NCI-H2196 (cell line): Measurements from ENCODE around the gene MAP2.
A peak's percentile ranks its signal among the peaks of the same experiment; 100 is the strongest.

Experiments
- DNase-seq: peaks from one replicate; lab custom pipeline; 2025; ENCODE audit not compliant: unreplicated experiment; lab: John Stamatoyannopoulos, UW

MAP2 gene

GRCh38 chr2:209636076-209636475, 212.2 kb downstream of the MAP2 start:
- peak; percentile 20 for DNase-seq

GRCh38 chr2:209637293-209637692, 213.4 kb downstream of the MAP2 start:
- no peak for DNase-seq

DNA sequence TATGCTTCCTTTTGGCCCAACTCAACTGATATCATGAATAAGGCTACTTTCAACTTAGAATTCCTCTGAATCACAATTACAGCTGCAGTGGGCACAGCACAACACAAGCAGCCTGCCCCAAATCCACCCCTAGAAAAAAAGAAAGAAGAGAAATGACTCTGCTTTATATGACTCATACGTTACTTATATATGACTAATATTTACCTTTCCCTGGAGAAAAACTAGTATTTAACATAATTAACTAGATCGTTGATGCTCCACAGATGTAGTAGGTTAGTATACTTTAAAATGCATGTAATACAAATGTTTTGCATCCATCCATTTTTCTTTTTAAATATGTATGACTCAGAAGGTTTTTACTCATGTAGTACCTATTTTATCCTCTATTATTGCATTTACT, 214.5 kb downstream of the MAP2 start:
- DNase-seq, result no peak

DNA sequence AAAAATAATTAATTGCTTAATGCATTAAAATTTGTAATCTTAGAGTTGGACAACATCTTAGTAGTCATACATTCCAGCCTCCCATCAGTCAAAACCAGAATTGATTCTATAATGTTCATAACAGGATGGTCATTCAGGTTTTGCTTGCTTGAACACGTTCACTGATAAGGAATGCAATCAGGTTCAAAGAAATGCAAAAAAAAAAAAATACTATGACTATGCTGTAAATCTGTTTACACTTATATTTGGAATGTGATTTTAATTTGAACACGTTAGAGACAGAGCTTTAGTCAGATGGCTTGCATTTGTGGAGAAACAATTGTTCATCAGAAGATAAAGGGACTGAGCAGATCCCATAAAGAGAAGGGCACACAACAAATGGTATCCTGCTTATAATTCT, 216.5 kb downstream of the MAP2 start:
- no peak for DNase-seq

DNA sequence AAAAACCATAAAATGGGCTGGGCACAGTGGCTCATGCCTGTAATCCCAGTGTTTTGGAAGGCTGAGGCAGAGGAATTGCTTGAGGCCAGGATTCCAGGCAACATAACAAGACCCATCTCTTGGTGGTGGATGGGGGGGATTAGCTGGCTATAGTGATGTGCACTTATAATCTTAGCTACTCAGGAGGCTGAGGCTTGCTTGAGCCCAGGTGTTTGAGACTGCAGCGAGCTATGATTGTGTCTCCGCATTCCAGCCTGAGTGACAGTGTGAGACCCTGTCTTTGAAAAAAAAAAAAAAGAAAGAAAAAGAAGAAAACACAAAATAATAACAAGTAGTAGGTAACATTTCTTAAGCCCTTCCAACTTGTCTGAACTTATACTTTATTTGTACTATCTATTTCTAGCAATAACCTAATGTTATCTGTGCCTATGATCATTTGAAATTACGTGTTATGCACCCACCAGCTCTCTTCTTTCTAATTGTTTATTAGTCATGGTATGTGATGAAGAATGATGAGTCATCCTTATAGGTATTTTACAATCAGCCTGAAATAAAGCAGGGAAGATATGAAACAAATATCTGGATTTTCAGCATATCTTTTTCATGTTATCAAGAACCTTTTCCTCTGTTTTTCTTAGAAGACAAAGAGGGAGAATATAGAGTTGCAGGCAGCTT, 218.4 kb downstream of the MAP2 start:
- DNase-seq, result no peak

DNA sequence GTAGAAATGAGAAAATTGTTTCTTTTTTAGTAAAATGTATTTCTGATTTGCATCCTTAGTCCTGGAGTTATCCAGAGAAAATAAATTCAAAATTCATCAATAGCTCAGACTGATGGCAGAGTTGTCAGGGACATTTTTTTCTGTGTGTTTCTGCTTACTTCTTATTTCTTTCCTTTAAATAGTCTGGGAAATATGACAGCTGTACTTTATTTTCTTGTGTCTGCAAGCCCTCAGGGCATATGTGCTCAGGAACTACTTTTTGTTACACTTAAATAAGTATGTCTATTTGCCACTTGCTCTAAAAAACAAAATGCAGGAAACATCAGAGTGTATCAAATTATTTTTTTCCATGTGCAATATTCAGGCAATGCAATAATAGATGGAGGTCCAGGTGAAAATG, 221.0 kb downstream of the MAP2 start:
- no peak for DNase-seq

GRCh38 chr2:209648714-209649113, 224.9 kb downstream of the MAP2 start:
- DNase-seq, result no peak

DNA sequence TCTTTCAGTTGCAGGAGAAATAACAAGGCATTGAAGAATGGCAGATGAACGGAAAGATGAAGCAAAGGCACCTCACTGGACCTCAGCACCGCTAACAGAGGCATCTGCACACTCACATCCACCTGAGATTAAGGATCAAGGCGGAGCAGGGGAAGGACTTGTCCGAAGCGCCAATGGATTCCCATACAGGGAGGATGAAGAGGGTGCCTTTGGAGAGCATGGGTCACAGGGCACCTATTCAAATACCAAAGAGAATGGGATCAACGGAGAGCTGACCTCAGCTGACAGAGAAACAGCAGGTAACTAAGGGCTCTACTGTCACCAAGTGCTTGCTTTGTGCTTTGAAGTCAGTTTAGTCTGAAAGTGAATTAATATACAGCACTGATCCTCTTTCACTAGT, 229.3 kb downstream of the MAP2 start:
- DNase-seq, result no peak

GRCh38 chr2:209661286-209661894, 237.5 kb downstream of the MAP2 start:
- DNase-seq, result peak; percentile 44

GRCh38 chr2:209662021-209662420, 238.2 kb downstream of the MAP2 start:
- no peak for DNase-seq

DNA sequence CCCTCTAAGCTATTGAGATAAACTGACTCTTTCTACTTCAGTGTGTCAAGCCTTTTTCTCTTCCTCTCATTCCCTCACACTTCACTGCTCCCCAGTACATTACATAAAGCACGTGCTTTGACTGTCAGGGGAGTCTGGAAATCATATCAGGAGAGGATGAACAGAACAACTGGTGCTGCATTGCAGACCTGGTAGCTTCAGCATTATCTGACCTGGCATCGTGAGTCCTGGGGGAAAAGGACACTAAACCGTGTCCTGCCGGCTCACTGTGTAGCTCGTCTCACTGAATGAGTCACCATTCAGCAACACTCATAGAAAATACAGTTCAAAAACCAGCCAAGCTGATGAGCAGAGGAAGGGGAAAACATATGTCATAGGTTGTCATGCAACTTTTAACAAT, 239.3 kb downstream of the MAP2 start:
- DNase-seq, result no peak

- no peak for DNase-seq
These were observed 239.8 kb downstream of the MAP2 start for GRCh38 chr2:209663656-209664055.

DNA sequence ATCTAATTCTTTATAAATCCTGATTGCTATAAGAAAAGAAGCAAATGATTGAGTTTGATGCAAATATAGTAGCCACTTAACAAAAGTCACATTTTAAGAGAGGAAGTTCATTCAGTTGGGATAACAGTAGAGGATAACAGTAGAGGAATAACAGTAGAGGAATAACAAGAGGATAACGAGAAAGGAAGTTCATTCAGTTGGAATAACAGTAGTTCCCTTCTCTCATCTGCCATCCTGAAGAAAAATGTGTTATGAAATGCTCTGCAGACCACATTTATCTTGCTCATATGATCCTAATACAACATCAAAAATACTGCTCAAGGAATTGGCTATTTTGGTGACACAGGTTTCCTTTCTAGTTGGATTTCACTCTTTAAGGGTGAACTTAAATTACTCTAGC, 242.4 kb downstream of the MAP2 start:
- DNase-seq, result no peak

DNA sequence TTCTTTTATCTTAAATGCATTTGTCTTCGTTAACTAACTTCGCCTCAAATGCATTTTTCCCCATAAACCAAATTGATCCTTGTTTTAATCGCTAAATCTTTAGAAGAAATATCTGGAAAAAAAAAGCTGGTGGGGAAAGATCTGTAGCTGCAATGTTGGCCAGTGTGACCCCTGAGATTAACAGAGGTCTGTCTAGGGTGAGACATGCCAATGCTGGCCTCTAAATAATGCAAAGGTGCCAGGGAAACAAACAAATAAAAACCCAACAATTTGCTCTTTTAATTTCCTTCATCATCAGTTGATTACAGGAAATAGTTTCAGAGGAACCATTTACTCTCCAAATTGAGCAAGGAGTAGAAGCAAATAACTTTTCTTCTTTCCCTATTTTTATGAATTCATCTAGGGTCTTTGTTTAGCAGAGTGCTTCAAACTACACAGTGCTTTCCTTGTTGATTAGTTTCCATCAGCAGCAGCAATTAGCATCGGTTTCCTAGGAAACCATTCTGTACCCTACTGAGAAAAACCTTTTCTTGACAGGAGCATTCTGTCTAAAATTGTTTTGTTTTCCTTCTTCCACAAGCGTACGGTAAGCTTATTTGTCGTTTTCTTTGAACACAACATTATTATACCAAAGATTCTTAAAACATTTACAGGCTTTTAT, 247.3 kb downstream of the MAP2 start:
- no peak for DNase-seq

- no peak for DNase-seq
These were observed 250.0 kb downstream of the MAP2 start for GRCh38 chr2:209673811-209674210.

GRCh38 chr2:209680596-209680995, 256.7 kb downstream of the MAP2 start:
- DNase-seq, result no peak

GRCh38 chr2:209681201-209681735, 257.4 kb downstream of the MAP2 start:
- DNase-seq, result no peak

DNA sequence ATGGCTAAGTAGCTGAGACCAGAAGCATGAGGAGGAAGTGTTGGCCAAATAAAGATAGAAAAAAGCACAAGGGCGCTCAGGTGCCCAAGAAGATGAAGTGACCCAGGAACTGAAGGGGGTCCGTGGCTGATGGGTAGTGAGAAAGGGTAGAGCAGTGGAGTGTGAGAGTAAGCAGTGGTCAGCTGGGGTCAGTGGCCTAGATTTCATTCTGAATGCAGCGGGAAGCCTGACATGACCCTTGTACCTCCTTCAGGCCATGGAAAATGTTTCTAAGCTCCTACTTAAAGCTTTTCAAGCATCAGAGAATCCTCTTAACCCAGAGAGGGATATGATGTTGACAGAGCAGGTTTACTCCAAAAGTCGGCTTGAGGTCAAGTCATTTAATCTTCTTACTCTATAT, 258.8 kb downstream of the MAP2 start:
- no peak for DNase-seq

- DNase-seq, result no peak
These were observed 261.5 kb downstream of the MAP2 start for GRCh38 chr2:209685340-209685739.

DNA sequence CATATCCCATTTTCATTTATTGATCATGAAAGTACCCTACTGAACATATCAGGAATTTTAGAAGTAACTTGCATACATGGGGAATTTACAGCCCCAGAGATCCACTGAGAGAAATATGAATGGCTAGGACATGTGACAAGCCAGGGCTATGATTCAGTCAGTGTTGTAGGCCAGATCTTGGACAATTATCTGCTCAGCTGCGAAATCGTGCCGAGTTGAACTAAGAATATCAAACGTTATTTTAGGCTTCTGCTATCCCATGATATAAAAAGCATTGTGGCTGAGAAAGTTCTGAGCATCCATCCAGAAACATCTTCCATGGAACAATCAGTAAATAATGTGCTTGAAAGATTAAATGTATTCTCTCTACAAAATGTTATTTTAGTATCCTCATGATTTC, 262.1 kb downstream of the MAP2 start:
- no peak for DNase-seq

- DNase-seq, result no peak
These were observed 262.6 kb downstream of the MAP2 start for GRCh38 chr2:209686448-209686847.

DNA sequence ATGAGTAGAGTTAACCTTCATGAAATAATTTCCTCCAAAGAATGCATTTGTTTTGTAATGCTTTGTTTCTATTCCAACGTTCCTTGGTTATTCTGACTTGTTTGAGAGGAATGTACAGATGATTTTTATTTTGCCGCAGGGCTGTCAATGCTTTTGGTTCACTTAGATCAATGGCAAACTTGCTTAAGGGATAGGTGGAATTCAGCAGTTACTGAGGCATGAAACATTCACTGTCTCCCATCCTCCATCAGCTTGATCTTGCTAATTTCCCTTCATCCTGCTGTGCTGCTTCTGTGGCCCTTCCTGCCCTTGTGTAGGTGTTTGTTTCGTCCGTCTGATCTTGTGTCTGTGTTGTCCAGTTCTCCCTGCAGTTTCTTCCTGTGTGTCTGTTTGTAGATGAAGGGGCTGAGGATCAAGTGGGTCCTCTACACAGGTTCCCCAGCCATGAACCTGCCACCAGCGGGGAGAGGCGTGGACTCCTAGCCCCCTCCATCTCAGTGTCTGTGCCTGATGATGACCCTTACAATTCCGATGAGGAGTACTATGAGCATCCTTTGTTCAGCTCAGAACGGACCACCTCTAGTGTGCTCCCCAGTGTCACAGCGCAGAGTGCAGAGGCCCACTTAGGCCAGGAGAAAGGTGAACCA, 263.6 kb downstream of the MAP2 start:
- DNase-seq, result no peak
